Measurements from ENCODE around the gene PPP1R7.
A peak's percentile ranks its signal among the peaks of the same experiment; 100 is the strongest.

Gene PPP1R7

DNA sequence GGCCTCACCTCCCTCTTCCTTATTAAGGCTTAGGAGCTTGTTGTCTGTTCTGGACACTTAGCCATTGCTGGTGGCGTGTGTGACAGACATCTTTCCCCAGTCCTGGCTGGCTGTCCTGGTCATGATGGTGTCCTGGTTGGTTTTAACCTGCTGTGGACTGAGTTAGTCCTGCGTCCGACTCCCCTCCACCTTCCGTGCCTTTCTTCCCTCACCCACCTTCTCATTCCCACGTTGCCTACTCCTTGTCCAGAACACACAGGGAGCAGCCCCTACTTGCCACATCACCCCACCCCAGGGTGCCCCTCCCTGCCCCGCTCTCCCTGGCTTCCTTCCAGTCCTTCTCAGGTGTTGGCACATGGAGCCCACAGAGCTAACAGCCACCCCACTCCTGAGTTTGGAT lies 47.7 kb downstream of the PPP1R7 start:
- no peak overlapping the region for H3K9ac ChIP-seq
- H3K9me3 ChIP-seq (replicated peaks in 1 of 11) = no peaks in the 10 kb centered on the region
- peaks cover 0 to 13% (median 3%) of the 10 kb centered on the region in 10 experiments; a peak in 7 of 20 replicates for H3K4me1 ChIP-seq
- no peak overlapping the region for H3K4me3 ChIP-seq
- H3K27ac ChIP-seq = no peak overlapping the region
- H3K36me3 ChIP-seq = no peaks in the 10 kb centered on the region
- peaks cover 0 to 40% (median 0%) of the 10 kb centered on the region in 11 experiments; a peak in 3 of 22 replicates for H4K20me1 ChIP-seq
- TF ChIP-seq Cebpa-rat (IDR thresholded peaks at IDR 0.05) = no peak
- no peak overlapping the region for H3K4me2 ChIP-seq
- no peaks in the 10 kb centered on the region for H3K27me3 ChIP-seq

DNA sequence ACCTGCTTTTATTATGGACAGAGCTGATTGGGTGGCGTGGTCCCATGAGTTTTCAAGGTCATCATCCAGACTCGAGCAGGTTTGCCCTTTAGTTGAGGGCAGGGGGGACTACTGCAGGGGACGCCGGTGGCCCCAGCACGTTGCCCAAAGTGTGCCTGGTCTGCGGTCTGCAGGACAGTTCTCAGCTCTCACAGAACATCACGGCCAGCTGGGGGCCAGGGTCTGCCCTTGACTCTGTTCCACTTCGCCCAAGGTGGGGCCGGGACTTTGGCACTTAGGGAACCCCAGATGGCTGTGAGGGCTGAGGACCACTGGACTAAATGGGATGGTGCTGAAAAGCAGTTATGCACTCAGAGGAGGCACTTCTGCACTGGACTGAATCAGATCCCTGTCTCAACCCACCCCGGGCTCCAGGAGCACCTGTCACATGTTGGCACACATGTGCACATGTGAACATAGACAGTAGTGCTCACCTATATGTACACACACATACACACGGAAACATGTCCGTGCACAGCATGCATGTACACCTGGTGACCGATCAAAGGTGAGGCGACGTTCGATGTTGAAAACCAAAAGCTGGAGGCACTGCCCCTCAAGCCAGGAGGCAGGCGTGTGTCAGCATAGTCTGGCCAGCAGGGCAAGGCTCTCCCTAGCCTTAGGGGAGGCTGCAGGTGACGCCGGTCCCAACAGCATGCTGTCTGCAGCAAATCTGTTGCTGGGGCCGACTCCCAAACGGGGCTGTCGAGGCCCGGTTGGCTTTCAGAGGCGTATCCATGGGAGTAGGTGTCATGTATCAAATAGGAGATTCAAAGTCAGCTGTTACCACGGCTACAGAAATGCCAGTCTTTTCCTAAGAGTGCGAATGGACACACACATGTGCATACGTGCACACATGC lies 48.4 kb downstream of the PPP1R7 start:
- no peak overlapping the region for H3K4me2 ChIP-seq
- H3K36me3 ChIP-seq = no peaks in the 10 kb centered on the region
- peaks cover 0 to 41% (median 0%) of the 10 kb centered on the region in 11 experiments; a peak in 3 of 22 replicates for H4K20me1 ChIP-seq
- H3K4me1 ChIP-seq = peaks cover 0 to 13% (median 3%) of the 10 kb centered on the region in 10 experiments; a peak in 7 of 20 replicates
- no peak overlapping the region for H3K9ac ChIP-seq
- no peak overlapping the region for H3K27ac ChIP-seq
- TF ChIP-seq Cebpa-rat (IDR thresholded peaks at IDR 0.05) = no peak
- H3K9me3 ChIP-seq (replicated peaks in 1 of 11) = no peaks in the 10 kb centered on the region
- H3K27me3 ChIP-seq = no peaks in the 10 kb centered on the region
- no peak overlapping the region for H3K4me3 ChIP-seq

DNA sequence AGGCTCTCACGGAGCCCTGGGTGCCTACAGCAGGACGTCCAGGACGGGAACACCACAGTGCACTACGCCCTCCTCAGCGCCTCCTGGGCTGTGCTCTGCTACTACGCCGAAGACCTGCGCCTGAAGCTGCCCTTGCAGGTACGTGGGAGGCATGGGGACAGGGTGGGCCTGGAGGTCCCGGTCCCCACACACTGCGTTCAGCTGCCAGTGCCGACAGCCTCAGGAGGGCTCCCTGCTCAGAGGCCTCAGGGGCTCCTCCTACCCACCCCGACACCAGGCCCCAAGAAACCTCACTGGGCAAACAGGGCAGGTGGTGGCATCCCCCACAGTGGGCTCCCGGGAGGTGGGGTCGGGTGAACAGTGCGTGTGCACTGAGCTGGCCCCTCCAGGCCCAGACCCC lies 49.0 kb downstream of the PPP1R7 start:
- Histone ChIP-seq H4K20me1 (peaks cover 0 to 41% (median 0%) of the 10 kb centered on the region in 11 experiments; a peak in 3 of 22 replicates), H3K27ac (no peak overlapping the region)

DNA sequence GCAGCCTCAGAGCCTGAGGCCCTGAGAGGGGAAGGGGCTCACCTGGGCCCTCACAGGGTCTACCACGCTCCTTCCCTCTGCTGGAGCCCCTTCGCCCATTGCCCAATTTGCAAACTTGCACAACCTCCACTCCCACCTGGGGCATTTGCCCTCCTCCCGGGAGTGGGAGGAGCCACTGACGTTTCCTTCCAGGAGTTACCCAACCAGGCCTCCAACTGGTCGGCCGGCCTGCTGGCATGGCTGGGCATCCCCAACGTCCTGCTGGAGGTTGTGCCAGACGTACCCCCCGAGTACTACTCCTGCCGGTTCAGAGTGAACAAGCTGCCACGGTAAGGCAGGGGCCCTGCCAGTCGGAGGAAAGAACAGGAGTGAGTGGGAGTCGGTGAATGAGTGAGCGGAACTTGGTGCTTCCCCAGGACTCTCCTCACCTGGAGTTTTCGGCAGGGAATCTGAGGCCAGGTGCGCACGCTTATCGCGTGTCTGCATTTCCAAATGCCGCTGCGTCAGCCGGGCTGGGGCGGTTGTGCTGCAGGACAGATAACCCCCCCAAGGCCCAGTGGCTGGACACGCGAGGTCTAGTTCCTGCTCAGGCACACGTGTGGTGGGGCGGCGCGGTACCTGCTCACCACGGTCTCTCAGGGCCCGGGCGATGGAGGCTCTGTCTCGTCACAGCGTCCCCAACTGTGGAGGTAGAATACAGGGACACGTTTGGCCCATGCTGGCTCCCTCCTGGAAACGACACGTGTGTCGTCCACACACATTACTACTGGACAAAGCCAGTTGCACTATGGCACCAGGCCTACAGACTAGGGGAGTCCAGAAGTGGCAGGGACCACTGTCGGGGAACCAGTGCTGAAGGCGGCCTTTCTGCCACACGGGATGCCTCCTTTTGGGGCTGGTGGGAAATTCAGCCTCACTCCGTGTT lies 49.9 kb downstream of the PPP1R7 start:
- H3K27ac ChIP-seq = no peak overlapping the region
- H3K4me3 ChIP-seq = no peak overlapping the region
- no peak overlapping the region for H3K4me2 ChIP-seq
- TF ChIP-seq Cebpa-rat (IDR thresholded peaks at IDR 0.05) = no peak
- no peaks in the 10 kb centered on the region for H3K27me3 ChIP-seq
- no peak overlapping the region for H3K9ac ChIP-seq
- H3K9me3 ChIP-seq (replicated peaks in 1 of 11) = no peaks in the 10 kb centered on the region
- peaks cover 0 to 13% (median 3%) of the 10 kb centered on the region in 10 experiments; a peak in 7 of 20 replicates for H3K4me1 ChIP-seq
- no peaks in the 10 kb centered on the region for H3K36me3 ChIP-seq
- peaks cover 0 to 48% (median 0%) of the 10 kb centered on the region in 11 experiments; a peak in 3 of 22 replicates for H4K20me1 ChIP-seq

More for the DNA sequence above, 49.0 kb downstream of the PPP1R7 start:
- Histone ChIP-seq H3K27me3 (no peaks in the 10 kb centered on the region), H3K9ac (no peak overlapping the region), H3K9me3 (replicated peaks in 1 of 11) (no peaks in the 10 kb centered on the region), H3K4me1 (peaks cover 0 to 13% (median 3%) of the 10 kb centered on the region in 10 experiments; a peak in 7 of 20 replicates), H3K4me2 (no peak overlapping the region), H3K4me3 (no peak overlapping the region), H3K36me3 (no peaks in the 10 kb centered on the region)
- TF ChIP-seq Cebpa-rat (IDR thresholded peaks at IDR 0.05) = no peak

DNA sequence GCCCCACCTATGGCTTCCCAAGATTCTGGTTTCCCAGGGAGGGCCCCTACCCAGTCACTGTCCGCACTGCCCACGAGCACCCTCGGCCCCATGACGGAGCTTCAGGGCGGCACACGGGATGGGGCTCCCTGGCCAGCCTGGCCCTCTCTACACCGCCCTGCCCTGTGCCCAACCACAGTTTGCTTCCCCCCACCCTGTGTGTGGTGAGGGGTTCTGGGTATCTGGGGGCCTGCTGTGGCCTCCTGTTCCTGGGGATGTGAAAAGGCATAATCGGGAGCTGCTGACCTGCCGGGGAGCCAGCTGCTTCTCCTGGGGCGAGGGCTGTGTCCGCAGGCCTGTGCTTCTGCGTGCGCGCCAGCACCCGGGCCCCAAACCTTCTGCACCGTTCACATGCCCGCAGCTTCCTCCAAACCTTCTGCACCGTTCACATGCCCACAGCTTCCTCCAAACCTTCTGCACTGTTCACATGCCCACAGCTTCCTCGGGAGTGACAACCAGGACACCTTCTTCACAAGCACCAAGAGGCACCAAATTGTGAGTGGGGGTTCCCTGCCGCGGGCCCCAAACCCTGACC lies 50.6 kb downstream of the PPP1R7 start:
- H3K4me2 ChIP-seq = peak overlapping the region in 2 of 11 experiments; percentile 4 to 15; a peak in 4 of 22 replicates
- H3K9ac ChIP-seq = peak overlapping the region in 1 of 11 experiments; percentile 17; a peak in 1 of 22 replicates
- no peaks in the 10 kb centered on the region for H3K36me3 ChIP-seq
- peaks cover 0 to 43% (median 0%) of the 10 kb centered on the region in 11 experiments; a peak in 3 of 22 replicates for H4K20me1 ChIP-seq
- H3K4me1 ChIP-seq = peaks cover 0 to 13% (median 3%) of the 10 kb centered on the region in 10 experiments; a peak in 7 of 20 replicates
- no peaks in the 10 kb centered on the region for H3K9me3 ChIP-seq (replicated peaks in 1 of 11)
- no peak overlapping the region for H3K4me3 ChIP-seq
- H3K27ac ChIP-seq = no peak overlapping the region
- no peak for TF ChIP-seq Cebpa-rat (IDR thresholded peaks at IDR 0.05)
- no peaks in the 10 kb centered on the region for H3K27me3 ChIP-seq

DNA sequence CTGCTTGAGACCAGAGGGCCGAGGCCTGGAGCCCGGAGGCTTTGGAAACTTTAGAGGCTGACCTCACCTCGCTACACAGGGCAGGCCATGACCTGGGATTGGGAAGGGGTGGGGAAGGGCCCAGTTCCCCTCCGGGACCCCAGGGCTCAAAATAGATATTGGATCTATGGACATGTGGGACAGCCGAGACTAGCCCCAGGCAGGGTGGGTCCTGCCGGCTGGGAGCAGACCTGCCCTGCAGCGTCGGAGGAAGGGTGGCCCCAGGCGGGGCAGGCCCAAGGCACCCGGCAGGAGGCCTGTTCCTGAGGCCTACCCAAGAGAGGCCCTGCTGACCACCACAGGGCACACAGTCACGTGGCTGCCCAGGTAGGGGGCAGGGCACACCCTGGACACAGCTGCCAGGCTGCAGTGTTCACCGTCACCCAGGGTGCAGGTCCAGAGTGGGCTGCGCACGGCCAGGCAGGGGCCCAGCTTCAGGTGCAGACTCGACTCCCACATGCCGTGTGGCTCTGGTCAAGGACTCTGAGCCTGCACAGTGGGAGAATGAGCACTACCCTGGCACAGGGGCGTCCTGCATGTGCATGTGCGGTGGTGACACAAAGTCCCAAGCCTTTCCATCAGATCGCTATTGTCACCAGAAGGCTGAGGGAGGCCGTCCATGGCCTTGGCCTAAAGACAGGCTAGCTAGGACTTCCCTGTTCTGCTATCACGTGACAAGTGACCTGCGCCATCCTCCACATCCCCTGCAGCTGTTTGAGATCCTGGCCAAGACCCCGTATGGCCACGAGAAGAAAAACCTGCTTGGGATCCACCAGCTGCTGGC lies 51.4 kb downstream of the PPP1R7 start:
- peak overlapping the region in 2 of 11 experiments; percentile 4 to 15; a peak in 4 of 22 replicates for H3K4me2 ChIP-seq

DNA sequence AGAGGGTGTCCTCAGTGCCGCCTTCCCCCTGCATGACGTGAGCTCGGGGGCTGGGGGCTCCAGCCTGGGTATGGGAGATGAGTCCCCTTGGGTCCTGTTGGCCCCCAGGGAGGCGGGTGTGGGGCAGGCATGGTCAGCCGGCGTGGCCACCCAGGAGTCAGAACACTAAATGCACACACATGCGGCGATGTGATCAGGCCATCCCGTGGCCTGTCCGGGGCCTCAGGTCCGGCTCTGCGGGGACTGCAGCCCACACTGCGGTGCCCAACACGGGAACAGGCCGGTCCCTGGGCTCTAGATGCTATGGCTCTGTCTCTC lies 52.0 kb downstream of the PPP1R7 start:
- Histone ChIP-seq H3K9ac (no peak overlapping the region), H3K36me3 (no peaks in the 10 kb centered on the region), H3K27me3 (no peaks in the 10 kb centered on the region), H4K20me1 (peaks cover 0 to 43% (median 0%) of the 10 kb centered on the region in 11 experiments; a peak in 3 of 22 replicates), H3K4me2 (no peak overlapping the region), H3K9me3 (replicated peaks in 1 of 11) (no peaks in the 10 kb centered on the region), H3K4me1 (peaks cover 0 to 13% (median 3%) of the 10 kb centered on the region in 10 experiments; a peak in 7 of 20 replicates), H3K27ac (no peak overlapping the region), H3K4me3 (no peak overlapping the region)
- no peak for TF ChIP-seq Cebpa-rat (IDR thresholded peaks at IDR 0.05)

More for the DNA sequence above, 51.4 kb downstream of the PPP1R7 start:
- Histone ChIP-seq H3K4me3 (no peak overlapping the region), H3K9ac (peak overlapping the region in 1 of 11 experiments; percentile 17; a peak in 1 of 22 replicates), H3K9me3 (replicated peaks in 1 of 11) (no peaks in the 10 kb centered on the region), H4K20me1 (peaks cover 0 to 43% (median 0%) of the 10 kb centered on the region in 11 experiments; a peak in 3 of 22 replicates), H3K4me1 (peaks cover 0 to 13% (median 3%) of the 10 kb centered on the region in 10 experiments; a peak in 7 of 20 replicates), H3K36me3 (no peaks in the 10 kb centered on the region), H3K27me3 (no peaks in the 10 kb centered on the region), H3K27ac (no peak overlapping the region)
- no peak for TF ChIP-seq Cebpa-rat (IDR thresholded peaks at IDR 0.05)

DNA sequence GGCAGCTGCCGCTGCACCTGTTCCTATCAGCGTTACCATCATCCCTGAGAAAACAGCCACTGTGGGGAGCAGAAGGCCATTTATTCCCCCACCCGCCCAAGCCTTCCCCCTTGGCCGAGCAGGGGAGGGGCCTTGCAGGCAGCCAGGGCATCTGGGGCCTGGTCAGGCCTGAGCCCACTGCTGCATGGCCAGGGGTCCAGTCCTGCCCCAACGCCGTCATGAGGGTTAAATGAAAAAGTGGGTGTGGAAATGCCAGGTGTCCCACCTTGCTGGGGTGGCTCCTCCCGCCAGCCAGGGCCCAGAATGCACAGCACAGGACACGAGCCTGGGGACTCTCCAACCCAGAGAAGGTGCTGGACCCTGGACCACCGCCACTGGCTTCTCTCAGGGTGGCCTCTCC lies 52.4 kb downstream of the PPP1R7 start:
- peaks cover 0 to 13% (median 3%) of the 10 kb centered on the region in 10 experiments; a peak in 7 of 20 replicates for H3K4me1 ChIP-seq
- H4K20me1 ChIP-seq = peaks cover 0 to 43% (median 0%) of the 10 kb centered on the region in 11 experiments; a peak in 3 of 22 replicates
- no peak for TF ChIP-seq Cebpa-rat (IDR thresholded peaks at IDR 0.05)
- no peak overlapping the region for H3K9ac ChIP-seq
- no peak overlapping the region for H3K27ac ChIP-seq
- no peaks in the 10 kb centered on the region for H3K27me3 ChIP-seq
- no peaks in the 10 kb centered on the region for H3K36me3 ChIP-seq
- H3K4me3 ChIP-seq = no peak overlapping the region
- H3K4me2 ChIP-seq = no peak overlapping the region
- no peaks in the 10 kb centered on the region for H3K9me3 ChIP-seq (replicated peaks in 1 of 11)
